ENCODE results near the gene CRAMP1.

- TF ChIP-seq ZBTB33 (IDR thresholded peaks at IDR 0.05; ENCODE audit: borderline replicate concordance, low read depth) = no peak
- TF ChIP-seq MEF2A (IDR thresholded peaks at IDR 0.05; ENCODE audit: borderline replicate concordance, low read depth) = no peak
These were observed 54.2 kb downstream of the CRAMP1 start for GRCh38 chr16:1666316-1666715.

All from SK-N-SH (cell line).